GM23248 (cell line): ENCODE data around the gene CCDC73.

ENCODE experiments used
- EZH2 ChIP-seq: fragments of 200-600 bp; sonication (generic); IDR thresholded peaks from 2 replicates; pipeline ENCODE4 v1.6.1; 2018; ENCODE audit warnings: antibody characterized with exemption, mild to moderate bottlenecking; ENCODE audit not compliant: insufficient read depth, poor library complexity, severe bottlenecking
- EZH2phosphoT487 ChIP-seq: fragments of 200-600 bp; sonication (generic); IDR thresholded peaks from 2 replicates; pipeline ENCODE4 v1.6.1; 2018; ENCODE audit warnings: antibody characterized with exemption, moderate library complexity, mild to moderate bottlenecking, low read depth; ENCODE audit not compliant: insufficient read depth

DNA sequence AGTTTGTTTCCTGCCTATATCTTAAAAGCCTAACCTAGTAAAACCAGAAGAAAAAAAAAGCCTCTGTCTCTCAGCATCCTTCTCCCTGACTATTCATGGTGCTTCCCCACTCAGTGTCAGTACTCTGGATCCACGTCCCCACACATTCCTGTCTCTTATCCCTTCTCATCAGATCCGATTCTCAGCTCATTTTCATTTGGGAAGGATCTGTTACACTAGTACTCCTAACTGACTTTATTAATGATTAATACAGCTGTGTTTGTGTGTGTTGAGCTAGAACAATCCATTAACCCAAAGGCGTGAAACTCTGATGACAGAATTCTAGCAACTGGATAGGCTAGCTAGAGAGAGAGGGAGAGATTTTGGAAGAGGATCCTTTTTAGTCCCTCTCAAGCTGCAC lies 36.8 kb upstream of the CCDC73 start:
- TF ChIP-seq EZH2, result no peak
- TF ChIP-seq EZH2phosphoT487, result no peak
